ENCODE data around the gene RCN2.

Gene RCN2

DNA sequence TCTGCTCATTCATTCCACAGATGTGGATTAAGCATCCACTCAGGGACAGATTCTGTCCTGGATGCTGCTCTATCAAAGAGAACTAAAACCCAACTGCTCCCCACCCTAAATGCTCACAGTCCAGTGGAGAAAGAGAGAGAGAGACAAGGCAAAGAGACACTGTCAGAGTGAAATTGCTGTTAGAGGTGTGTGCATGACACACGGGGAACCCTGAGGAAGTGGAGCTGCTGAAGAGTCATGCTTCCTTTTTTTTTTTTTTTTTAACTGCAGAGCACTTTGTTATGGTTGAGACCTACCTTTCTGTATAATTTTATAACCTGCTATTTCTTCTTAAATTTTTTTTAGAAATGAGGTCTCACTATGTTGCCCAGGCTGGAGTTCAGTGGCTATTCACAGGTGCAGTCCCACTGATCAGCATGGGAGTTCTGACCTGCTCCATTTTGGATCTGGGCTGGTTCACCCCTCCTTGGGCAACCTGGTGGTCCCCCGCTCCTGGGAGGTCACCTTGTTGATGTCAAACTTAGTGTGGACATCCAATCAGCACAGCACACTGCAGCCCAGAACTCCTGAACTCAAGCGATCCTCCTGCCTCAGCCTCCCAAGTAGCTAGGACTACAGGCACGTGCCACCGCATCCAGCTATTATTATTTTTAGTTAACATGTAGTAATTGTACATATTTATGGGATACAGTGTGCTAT lies 45.2 kb downstream of the RCN2 start:
- DNase-seq = no peak

DNA sequence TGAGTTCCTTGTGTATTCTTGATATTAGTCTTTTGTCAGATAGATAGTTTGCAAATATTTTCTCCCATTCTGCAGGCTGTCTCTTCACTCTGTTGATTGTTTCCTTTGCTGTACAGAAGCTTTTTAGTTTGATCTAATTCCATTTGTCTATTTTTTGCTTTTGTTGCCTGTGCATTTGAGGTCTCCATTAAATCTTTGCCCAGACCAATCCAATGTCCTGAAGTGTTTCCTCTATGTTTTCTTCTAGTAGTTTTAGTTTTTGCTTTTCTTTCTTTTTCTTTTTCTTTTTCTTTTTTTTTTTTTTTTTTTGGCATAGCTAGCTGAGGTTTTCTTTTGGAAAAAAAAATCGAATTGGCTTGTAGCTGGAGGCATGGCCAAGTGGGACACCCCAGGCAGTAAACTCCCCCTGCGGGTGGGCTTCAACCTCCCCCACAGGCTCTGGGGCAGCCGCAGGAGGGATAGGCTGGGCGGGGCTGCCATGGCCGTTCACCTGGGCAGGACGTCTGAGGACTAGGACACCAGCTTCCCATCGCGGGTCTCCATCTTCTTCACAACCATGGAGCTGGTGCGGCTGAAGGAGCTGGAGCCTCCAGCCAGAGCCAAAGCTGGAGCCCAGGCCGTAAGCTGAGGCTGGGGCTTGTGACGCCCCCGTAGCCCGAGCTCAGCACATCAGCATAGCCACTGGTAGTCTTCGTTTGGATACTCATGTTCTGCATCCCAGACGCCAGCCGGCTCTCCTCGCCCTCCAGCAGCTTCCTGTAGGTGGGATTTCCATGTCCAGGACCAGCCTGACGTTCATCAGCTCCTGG lies 47.2 kb downstream of the RCN2 start:
- DNase-seq = no peak

DNA sequence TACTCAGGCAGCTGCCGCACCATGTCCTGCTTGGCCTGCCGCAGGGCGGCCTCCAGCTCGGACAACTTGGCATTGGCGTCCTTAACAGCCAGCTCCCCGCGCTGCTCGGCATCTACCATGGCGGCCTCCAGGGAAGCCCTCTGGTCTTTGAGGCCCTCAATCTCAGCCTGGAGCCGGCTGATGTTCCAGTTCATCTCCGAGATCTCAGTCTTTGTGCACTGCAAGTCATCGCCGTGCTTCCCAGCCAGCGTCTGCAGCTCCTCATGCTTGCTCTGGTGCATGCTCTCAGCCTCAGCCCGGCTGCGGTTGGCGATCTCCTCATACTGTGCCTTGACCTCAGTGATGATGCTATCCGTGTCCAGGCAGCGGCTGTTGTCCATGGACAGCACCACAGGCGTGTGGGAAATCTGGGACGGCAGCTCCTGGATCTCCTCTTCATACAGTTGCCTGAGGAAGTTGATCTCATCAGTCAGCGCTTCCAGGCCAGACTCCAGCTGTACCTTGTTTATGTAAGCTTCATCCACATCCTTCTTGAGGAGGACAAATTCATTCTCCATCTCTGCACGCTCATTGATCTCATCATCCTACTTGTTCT lies 47.9 kb downstream of the RCN2 start:
- no peak for DNase-seq

DNA sequence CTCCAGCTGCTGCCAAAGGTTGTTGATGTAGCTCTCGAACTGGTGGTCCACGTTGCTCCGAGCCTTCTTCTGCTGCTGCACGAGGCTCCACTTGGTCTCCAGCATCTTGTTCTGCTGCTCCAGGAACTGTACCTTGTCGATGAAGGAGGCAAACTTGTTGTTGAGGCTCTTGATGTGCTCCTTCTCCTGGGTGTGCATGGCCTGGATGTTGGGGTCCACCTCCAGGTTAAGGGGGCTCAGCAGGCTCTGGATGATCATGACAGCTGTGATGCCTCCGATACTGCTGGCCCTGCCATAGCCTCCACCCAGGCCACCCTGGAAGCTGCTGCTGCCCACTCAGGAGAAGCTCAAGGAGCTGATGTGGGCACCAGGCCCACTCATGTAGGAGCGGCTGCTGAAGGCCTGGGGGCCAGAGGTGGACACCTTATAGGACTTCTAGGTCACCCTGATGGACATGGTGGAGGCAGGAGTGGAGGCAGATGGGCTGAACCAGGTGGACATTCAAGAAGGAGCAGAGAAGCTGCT lies 48.5 kb downstream of the RCN2 start:
- DNase-seq = no peak

DNA sequence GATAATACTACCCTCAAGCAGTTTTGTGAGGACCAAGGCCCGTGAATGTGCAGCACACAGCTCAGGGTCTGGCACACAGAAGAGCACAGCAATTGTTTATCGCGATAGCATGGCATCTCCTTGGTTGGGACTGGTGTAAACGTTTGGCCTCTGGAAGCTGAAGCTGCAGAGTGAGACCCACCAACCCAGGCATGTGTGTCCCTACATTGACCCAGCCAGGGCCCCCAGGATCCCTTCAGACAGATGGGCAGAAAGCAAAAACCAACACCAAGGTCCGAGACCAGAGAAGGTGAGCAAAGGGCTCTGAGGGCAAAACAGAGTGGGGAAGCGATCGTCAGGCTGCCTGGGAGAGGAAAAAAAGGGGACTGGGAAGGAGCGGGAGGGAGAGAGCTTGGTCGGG lies 50.8 kb downstream of the RCN2 start:
- no peak for DNase-seq

DNA sequence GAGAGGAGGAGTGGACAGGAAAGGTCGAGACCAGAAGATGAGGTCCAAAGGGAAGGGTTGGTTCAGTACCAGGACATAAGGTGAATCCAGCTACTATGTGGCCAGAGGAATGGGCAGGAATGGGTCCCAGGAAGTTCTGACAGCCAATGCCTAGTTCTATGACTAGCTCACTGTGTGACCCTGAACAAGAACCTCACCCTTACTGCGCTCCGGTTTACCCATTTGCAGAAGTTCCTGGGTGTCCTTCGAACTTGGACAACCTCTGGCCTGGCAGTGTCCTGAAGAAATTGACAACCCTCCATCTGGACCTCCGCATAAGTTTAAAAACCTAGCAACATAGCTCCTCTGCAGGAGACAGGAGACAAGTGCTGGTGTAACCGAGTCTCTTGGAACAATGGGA lies 51.2 kb downstream of the RCN2 start:
- DNase-seq = no peak

DNA sequence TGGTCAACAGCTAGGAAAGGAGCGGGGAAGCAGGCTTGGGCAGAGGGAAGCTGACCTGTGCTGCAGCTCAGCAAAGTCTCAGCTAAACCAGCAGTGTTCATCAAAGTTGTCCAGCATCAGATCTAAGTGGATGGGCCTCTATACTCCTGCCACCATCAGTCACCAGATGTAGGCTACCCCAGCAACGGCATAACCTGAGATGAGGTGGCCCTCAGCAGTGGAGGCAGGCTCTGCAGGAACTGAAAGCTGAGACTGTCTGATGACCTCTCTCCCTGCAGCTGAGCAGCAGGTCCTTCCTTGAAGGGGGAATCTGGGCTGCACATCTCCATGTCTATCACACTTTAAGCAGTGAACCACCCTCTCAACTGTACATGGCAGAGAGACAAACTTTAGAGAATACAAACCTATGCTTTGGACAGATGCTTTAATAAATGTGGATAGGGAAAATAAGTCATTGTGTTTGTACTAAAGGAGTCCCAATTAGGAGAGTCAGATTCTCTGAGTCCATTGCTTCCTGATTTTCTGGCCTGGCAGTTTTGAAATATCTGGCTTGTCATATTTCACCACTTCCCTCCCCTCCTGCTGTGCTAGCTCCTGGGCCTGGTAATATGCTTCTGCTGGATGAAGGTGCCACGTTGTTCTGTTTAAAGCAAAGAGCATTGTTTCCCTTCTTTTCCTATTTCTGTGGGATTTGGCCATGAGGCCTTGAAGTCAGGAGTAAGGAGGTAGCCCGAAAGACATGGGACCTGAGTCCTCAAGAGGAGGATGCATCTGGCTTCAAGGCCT lies 52.2 kb downstream of the RCN2 start:
- DNase-seq = no peak

DNA sequence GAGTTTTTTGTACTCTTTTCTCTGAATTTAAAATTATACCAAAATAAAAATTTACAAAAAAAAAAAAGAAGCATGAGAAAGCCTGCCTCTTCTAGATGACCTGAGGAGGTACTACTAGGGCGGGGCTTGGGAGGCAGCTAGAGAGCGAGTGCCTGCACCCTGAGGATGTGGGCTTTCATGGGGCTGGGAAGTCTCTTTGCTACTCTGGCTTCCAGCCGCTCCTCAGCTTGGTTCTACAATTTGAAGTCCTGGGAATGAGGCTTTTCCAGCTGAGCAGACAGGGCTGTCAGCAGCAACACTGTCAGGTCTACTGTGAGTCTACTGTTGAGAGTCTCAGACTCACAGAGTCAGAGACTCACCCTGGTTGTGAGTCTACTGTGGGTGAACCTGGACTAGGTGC lies 55.2 kb downstream of the RCN2 start:
- no peak for DNase-seq

DNA sequence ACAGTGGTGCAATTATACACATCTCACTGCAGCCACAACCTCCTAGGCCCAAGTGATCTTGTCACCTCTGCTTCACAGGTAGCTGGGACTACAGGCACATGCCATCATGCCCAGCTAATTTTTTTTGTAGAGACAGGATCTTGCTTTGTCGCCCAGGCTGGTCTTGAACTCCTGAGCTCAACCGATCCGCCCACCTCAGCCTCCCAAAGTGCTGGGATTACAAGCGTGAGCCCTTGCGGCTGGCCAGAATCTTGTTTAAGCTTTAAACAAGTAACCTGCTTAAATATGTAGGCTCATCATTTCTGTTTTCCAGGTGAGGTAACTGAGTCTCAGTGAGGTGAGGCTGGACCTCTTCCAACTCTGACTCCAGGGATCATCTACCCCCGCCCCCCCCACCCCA lies 55.7 kb downstream of the RCN2 start:
- DNase-seq = no peak

DNA sequence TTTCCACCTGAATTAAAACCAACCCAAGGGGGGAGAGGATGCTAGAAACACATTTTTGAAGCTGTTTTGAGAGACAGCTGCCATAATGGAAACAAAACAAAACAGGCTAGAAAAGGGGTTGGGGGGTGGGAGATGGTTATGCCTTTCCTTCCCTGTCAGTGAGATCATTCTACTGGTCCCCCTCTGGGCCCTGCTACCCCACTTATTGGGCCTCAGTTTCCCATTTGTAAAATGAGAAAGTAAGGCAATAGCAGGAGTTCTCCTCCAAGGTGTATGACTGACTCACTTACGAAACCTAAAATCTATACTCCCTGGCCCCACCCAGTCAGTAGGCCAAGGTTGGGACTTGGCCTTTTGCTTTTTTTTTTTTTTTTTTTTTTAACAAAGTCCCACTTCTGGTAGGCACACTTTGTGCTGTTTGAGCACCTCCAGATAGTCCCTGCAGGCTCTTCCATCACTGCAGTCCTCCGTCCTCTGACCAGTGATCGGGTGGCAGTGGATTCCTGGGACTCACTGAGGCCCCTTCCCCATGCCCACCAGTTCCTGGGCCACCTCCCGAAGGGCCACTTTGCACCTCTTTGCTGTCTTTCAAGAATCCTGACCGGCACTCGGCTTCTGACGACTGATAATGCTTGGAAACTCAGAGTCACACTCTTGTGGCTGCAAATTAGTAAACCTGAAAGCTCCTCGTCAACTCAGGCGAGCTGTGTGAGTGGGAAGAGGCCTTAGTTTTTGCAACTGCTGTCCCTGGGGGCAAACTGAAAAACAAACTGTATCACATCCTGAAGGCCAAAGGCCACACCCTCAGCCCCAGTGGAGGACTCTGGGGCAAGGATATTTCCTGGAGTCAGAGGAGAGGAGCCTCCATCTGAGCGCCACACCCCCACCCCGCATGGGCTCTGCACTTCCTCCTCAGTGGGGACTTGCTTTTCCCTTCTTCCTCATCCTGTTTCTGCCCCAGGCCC lies 56.6 kb downstream of the RCN2 start:
- DNase-seq = no peak

DNA sequence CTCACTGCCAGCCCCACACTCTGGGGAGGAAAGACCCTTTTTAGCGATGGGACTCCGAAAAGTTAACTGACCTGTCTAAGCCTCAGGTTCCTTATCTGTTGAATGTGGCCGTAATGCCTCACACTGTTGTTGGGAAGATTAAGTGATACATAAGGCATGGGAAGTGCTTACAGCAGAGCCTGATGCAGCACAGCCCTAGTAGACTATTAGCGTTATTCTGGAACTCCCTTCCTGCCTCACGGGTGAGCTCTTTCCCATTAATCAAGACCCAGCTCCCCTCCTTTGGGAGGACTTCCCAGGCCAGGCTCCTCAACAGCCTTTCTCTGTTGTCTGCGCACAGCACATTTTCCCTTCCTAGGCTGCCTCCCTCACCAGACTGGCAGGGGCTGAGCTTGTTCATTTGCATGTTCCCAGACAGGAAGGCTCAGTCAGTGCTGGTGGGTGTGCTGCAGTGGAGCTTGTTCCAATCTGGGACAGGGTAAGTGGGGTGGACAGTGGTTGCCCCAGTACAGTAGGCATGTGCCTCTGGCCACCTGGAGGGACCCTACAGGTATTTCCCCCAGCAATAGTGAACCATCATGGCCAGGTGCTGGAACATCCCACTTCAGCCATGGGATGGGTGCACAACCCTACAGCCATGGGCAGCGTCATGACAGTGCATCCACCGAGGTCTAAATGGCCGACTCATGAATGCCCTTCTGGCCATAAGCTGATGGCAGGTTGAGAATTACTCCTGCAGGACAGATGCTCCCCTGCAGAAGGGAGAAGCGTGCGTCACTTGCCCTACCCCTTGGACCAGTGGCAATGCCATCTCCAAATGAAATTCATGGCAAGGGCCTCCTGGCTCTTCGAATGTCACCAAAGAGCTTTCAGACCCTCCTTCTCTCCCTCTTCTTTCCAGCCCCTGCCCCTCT lies 57.6 kb downstream of the RCN2 start:
- no peak for DNase-seq

DNA sequence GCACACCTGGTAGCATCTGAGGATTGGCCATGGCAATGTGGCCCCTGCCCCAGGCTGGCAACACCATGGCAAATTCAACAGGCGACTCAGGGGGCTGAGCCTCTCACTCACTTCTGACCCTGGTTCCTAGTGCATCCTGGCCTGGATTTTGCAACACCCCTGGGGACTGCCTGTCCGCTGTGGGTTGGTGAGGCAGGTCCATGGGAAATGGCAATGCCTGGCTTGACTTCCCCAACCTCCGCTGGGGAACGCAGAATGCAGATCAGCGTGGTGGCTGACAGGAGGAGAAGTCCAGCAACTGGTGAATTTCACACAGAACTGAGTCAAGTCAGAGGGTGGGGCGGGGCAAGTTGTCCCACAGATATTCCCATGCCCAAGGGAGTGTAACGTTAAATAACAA lies 59.5 kb downstream of the RCN2 start:
- DNase-seq = no peak

DNA sequence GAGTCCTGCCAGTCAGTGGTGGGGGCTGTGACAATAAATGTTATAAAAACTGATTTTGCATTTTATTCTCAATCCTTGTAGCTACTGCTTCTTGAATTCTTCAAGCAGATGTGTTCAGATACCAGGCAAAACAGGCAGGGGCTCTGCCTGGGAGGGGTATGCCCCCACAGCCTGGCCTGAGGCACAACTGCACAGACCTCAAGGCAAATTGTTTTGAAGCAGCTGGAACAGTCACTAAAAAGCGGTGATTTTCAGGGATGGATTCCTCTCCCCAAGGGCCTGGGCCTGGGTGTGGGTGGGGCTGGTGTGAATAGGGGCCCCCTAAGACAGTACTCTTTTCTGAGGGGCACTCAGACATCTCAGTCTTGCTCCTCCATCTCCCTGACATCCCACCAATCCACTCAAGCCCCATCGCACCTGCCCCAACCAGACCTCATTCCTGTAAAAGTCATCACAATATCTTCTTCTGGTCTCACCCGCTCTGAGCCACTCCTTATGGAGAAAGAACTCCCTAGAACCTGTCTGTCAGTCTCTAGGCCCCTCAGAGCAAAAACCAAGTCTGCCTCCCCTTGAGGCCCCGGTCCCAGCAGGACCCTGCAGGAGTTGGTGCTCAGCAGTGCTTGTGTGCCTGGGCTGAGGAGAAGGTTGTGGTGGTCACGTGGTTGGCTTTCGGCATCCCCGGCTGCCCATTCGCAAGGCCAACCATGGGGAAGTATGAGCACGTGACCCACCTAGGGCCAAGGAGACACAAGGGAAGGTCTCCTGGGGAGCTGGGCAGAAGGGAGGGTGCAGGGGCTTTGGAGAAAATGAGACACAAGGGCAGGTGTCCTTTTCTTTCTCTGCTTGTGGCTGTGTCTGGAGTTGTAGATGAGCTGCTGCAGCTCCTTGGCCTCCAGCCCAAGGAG lies 60.4 kb downstream of the RCN2 start:
- no peak for DNase-seq

DNA sequence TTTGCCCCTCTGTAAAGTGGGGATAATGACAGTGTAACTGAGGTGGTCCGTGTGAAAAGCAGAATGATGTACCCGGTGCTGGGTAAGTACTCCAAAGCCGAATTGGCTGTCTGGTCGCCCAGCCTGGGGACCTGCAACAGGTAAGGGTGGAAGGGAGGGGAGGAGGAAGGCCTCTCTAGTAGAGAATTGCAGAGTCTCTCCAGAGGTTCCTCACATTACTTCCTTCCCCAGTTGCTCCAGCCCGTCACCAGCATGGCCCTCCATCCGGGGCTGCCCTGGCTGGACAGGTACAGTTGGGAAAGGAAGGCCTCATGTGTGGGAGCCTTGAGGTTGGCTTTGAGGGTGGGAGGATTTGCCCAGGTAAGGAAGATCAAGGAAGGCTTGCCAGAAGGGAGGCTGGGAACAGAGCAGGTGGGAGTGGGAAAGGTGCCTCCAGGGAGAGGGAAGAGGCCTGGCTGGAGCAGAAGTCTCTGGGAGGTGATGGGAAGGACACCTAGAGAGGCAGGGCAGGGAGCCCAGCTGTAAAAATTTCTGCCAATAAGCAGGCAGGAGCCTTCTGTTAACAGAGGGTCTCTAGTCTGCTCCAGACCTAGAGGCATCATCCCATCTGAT lies 61.7 kb downstream of the RCN2 start:
- no peak for DNase-seq

DNA sequence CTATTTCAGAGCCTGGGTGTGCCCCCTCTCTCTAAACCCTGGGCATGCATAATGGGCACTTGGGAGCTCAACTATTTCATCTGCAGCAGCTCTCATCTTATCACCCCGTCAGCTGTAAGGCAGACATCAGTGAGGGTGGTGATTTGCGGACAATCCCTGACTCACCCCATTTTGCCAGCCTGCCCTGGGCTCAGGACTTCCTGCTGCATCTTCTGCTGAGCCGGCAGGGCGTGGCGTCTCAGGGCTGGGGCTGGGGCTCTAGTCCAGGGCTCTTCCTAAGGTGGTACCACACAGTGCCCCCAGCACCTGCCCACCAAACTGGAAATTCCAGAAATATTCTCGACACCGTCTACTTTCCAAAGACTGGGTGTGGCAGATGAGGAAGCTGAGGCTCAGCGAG lies 62.5 kb downstream of the RCN2 start:
- peak; percentile 62 for DNase-seq

DNA sequence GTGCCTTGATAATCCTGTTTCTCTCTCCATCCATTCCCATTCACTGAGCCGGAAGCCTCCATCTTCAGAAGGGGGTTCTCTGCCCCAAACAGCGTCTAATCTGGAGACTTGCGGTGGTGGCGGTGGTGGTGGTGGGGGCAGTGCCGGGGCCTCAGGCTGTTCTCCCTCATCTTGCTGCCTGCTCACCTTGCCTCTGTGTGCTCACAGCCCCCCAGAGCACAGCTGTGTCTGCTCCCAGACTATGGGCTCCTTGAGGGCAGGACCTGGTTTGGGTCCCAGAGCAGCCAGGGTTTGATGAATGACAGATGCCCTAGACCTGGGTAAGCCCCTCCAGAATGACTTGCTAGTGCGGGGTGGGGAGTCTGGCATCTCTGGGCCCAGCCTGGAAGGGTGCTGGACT lies 62.9 kb downstream of the RCN2 start:
- DNase-seq = no peak

DNA sequence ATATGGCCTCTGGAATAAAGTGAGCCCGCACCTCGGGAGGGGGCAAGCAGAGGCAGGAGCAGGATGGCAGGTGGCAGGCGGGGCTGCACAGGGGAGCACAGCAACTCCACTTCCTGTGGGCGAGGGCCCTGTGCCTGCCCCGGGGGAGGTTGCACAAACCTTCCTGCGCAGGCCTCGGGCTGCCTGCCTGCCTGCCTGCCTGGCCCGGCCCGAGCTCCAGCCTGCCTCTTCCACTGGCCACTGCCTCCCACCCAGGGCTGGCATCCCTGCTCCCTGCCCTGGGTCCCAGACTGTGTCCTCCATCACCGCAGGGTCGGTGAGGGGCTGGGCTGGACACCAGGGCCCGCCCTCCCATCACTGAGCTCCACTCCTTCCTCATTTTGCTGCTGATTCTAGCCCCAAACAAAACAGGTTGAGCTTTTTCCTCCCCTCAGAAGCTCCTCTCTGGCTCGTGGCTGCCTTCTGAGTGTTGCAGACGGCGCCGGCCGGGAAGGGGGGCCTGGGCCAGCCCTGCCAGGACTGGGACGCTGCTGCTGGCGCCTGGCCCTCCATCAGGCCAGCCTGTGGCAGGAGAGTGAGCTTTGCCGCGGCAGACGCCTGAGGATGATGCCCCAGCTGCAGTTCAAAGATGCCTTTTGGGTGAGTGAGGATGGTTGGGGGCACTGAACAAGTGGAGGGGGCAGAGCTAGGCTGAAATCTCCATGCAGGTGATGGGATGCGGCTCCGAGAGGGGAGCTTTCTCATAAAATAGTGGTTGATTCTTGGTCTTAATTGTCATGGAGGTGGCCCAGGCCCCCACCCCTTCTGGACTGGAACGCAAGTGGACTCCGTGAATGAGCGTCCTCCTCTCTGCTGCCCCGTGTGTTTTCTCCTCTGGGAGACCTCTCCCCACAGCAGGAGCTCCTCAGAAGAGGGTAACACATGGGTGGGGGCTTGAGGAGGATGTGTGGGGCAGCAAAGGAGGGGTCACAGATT lies 63.7 kb downstream of the RCN2 start, which contains the start of gene PSTPIP1:
Gene PSTPIP1 (plus strand): TSS at position 156 of the 975 bp plus-strand sequence. CDS start 448 bp downstream, at position 604.
- peak; percentile 69 for DNase-seq

DNA sequence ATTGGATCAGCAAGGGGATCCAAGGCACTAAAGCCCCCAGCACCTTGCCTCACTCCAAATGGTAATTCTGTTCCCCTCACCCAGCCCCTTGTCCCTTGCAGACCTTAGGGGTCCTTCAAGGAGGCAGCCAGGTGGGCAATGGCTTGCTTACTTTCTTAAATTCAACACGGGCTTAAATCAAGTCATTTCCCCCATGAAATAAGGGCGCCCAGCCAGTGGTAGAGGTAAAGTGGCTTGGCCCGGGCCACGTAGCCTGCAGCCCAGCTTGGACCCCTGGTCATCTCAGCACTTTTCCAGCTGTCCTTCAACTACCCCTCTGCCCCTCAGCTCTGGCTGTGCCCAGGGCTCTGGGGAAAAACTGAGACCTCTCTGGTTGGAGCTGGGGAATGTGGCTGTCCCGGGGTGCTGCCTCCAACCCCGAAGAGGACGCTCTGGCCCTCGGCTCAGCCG lies 64.6 kb downstream of the RCN2 start:
- DNase-seq = no peak
